ENCODE data around the gene NSFL1C. TPM values are rescaled to one million over a fixed set of nuclear protein-coding genes. Genes with fewer than 3 reads are reported as not detected.

Gene NSFL1C
- total and polyA plus RNA-seq, 2 of the 4 experiments (the other 2 are of a cell fraction): 33.0 to 40.3 TPM

- intact Hi-C loops (cut with micrococcal nuclease): no loop called here
Observed at GRCh38 chr20:1496930-1497329, 30.3 kb upstream of the NSFL1C start.

More at GRCh38 chr20:1496930-1497329, 30.3 kb upstream of the NSFL1C start:
- H2BK5ac ChIP-seq (ENCODE audit: low read depth, low read length, poor library complexity, severe bottlenecking): no peak overlapping the region
- no peak overlapping the region for H3K9ac ChIP-seq (ENCODE audit: low read depth, low read length)
- no peak overlapping the region for H4K91ac ChIP-seq (ENCODE audit: insufficient read depth, low read depth, low read length)
- H3K4me2 ChIP-seq (ENCODE audit: low read depth, low read length): no peak overlapping the region
- H3K4me1 ChIP-seq (ENCODE audit: control insufficient read depth, insufficient read depth, low read length): no peaks in the 10 kb centered on the region
- 0 out of 2 replicates have a peak, but pooled peaks cover 3% of the 10 kb centered on the region for H3K9me3 ChIP-seq (ENCODE audit: control insufficient read depth, insufficient read depth, low read length)
- H2AK5ac ChIP-seq (ENCODE audit: low read depth, low read length): no peak overlapping the region
- in situ Hi-C loops (cut with MboI; ENCODE audit: low sequenced_read_pairs) (no loop called here), dilution Hi-C loops (cut with HindIII; ENCODE audit: low sequenced_read_pairs, unreplicated experiment) (no loop called here)
- no peak overlapping the region for H3K56ac ChIP-seq (ENCODE audit: extremely low read depth, insufficient read depth, low read length)
- no TSS peak for BruUV-seq (replicated peaks)
- no peak overlapping the region for H2AFZ ChIP-seq (replicated peaks; ENCODE audit: low read length, poor library complexity)
- no peak for TF ChIP-seq MAZ (IDR thresholded peaks at IDR 0.05; ENCODE audit: borderline replicate concordance, low read depth, low read length)
- no peak for TF ChIP-seq RAD21 (IDR thresholded peaks at IDR 0.05; ENCODE audit: low read length)
- TF ChIP-seq FOS (IDR thresholded peaks at IDR 0.05; ENCODE audit: low read depth, low read length): no peak
- no peaks in the 10 kb centered on the region for H3K36me3 ChIP-seq (ENCODE audit: control insufficient read depth, insufficient read depth, low read length)
- no peak overlapping the region for H3K23ac ChIP-seq (ENCODE audit: low read depth, low read length)
- ATAC-seq (ENCODE audit: low read depth): no peak
- H3K18ac ChIP-seq (ENCODE audit: low read depth, low read length): no peak overlapping the region
- CTCF ChIA-PET: interaction anchor here (0.6 kb wide), 1 partner anchor 10 kb away, joined by 3 read pairs; no protein-coding TSS in a partner anchor
- H4K8ac ChIP-seq (ENCODE audit: low read depth in 2 of 2, low read length in 2 of 2): no peak overlapping the region
- DNase-seq: no peak
- H3K14ac ChIP-seq (replicated peaks; ENCODE audit: low read depth, low read length): no peak overlapping the region
- H2BK20ac ChIP-seq (ENCODE audit: low read depth, low read length): no peak overlapping the region
- H2AK9ac ChIP-seq (replicated peaks; ENCODE audit: low read depth, low read length, poor library complexity): no peak overlapping the region
- H2BK15ac ChIP-seq (ENCODE audit: low read depth, low read length): no peak overlapping the region
- H3K4ac ChIP-seq (ENCODE audit: low read depth, low read length): no peak overlapping the region
- no peak overlapping the region for H2BK120ac ChIP-seq (ENCODE audit: low read depth, low read length)
- no peak overlapping the region for H3K27ac ChIP-seq (ENCODE audit: insufficient read depth, low read length)
- no peaks in the 10 kb centered on the region for H3K79me1 ChIP-seq (ENCODE audit: low read depth in 1 of 2, low read length in 2 of 2)
- whole genome bisulfite sequencing, 2 experiments (ENCODE audit: extremely low coverage in 2 of 2, insufficient read length in 1 of 2): no CpG with 5 or more reads among the region's 3 CpGs
- H3K27me3 ChIP-seq (ENCODE audit: control insufficient read depth, insufficient read depth, low read length): peaks cover 22% of the 10 kb centered on the region
- no peak overlapping the region for H4K5ac ChIP-seq (ENCODE audit: low read depth, low read length)
- H3K9me1 ChIP-seq (ENCODE audit: insufficient read depth, low read length): no peaks in the 10 kb centered on the region
- POLR2A ChIA-PET (ENCODE audit: unreplicated experiment): no interaction called here
- H3K4me3 ChIP-seq (ENCODE audit: insufficient read depth, low read depth, low read length): no peak overlapping the region
- H4K20me1 ChIP-seq (ENCODE audit: insufficient read depth, low read length): no peaks in the 10 kb centered on the region
